Left lung (tissue), 10 donors: Measurements from ENCODE around the gene SHH. TPM values are rescaled to one million over a fixed set of nuclear protein-coding genes. Genes with fewer than 3 reads are reported as not detected.

Experiments
- ATAC-seq: fragments of 200-7000 bp; cut with Tn5 transposase; one replicate; pipeline ENCODE4 v1.9.1; 2020; ENCODE audit warnings: moderate library complexity
- DNase-seq, 4 donors: peaks; one replicate each; pipeline ENCODE4 v3.0.0-alpha.2; 2013 to 2020
- H3K27ac ChIP-seq, 2 donors: fragments of 200-600 bp; sonication (generic) in 1 of 2; one replicate each; pipeline versions ENCODE4 v1.5.0 to v1.8.0; 2020 to 2021
- H3K27me3 ChIP-seq, 2 donors: fragments of 200-600 bp; sonication (generic) in 1 of 2; one replicate each; pipeline versions ENCODE4 v1.5.0 to v1.8.0; 2020 to 2021
- H3K36me3 ChIP-seq, 2 donors: fragments of 200-600 bp; sonication (generic) in 1 of 2; one replicate each; pipeline versions ENCODE4 v1.5.0 to v1.8.0; 2020 to 2021
- H3K4me1 ChIP-seq, 2 donors: fragments of 200-600 bp; one replicate each; pipeline ENCODE4 v1.8.0; 2021
- H3K4me3 ChIP-seq, 2 donors: fragments of 200-600 bp; sonication (generic) in 1 of 2; one replicate each; pipeline versions ENCODE4 v1.5.0 to v1.8.0; 2020 to 2021; ENCODE audit warnings: mild to moderate bottlenecking in 1 of 2
- H3K9me3 ChIP-seq, 2 donors: fragments of 200-600 bp; sonication (generic) in 1 of 2; one replicate each; pipeline versions ENCODE4 v1.5.0 to v1.8.0; 2020 to 2021
- intact Hi-C, 2 donors: fragments of 100-400 bp; cut with DNase I; formaldehyde crosslinking; loops; one replicate each; pipeline versions ENCODE4 v1.11.2 to v1.14.2; 2022
- polyA plus RNA-seq, 6 donors: library from polyadenylated mRNA; unstranded; fragments of 120-200 nt; gene quantifications; one replicate each; pipeline ENCODE4 v1.2.1, GENCODE V29; 2013; ENCODE audit not compliant: insufficient read length in 6 of 6
- total RNA-seq, 2 donors: library from RNA; stranded (reverse); fragmentation: NEBNext Ultra II Directional; extraction: Animal tissue kit (Norgen Biotek cat#: 25700); gene quantifications; one replicate each; pipeline ENCODE4 v1.2.1, GENCODE V29; 2021
- TF ChIP-seq, protein P1 (sequence below), 2 donors: fragments of 200-600 bp; sonication (generic) in 1 of 2; IDR thresholded peaks; one replicate each; pipeline versions ENCODE4 v1.5.0 to v1.8.0; 2021; ENCODE audit warnings: antibody characterized with exemption in 2 of 2
- donor health status: DM: no; HTN: yes; CAD: no.
- donor health status: DM: no; HTN: no; CAD: no.

SHH gene
- total and polyA plus RNA-seq, 8 donors = 4.4 to 24.7 (median 15.4) TPM

- intact Hi-C loops = no loop called here
- DNase-seq (no peak), ATAC-seq (no peak)
- H3K4me1 ChIP-seq = no peaks in the 10 kb centered on the region
- H3K9me3 ChIP-seq = no peaks in the 10 kb centered on the region
- no peaks in the 10 kb centered on the region for H3K36me3 ChIP-seq
- H3K27me3 ChIP-seq = peaks cover 0 to 16% of the 10 kb centered on the region in 2 donors
- no peak overlapping the region for H3K4me3 ChIP-seq
- no peak overlapping the region for H3K27ac ChIP-seq
- TF ChIP-seq, protein P1, sequence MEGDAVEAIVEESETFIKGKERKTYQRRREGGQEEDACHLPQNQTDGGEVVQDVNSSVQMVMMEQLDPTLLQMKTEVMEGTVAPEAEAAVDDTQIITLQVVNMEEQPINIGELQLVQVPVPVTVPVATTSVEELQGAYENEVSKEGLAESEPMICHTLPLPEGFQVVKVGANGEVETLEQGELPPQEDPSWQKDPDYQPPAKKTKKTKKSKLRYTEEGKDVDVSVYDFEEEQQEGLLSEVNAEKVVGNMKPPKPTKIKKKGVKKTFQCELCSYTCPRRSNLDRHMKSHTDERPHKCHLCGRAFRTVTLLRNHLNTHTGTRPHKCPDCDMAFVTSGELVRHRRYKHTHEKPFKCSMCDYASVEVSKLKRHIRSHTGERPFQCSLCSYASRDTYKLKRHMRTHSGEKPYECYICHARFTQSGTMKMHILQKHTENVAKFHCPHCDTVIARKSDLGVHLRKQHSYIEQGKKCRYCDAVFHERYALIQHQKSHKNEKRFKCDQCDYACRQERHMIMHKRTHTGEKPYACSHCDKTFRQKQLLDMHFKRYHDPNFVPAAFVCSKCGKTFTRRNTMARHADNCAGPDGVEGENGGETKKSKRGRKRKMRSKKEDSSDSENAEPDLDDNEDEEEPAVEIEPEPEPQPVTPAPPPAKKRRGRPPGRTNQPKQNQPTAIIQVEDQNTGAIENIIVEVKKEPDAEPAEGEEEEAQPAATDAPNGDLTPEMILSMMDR (IDR thresholded peaks at IDR 0.05) = no peak
These were observed 24.8 kb upstream of the SHH start for GRCh38 chr7:155837126-155837479.

DNA sequence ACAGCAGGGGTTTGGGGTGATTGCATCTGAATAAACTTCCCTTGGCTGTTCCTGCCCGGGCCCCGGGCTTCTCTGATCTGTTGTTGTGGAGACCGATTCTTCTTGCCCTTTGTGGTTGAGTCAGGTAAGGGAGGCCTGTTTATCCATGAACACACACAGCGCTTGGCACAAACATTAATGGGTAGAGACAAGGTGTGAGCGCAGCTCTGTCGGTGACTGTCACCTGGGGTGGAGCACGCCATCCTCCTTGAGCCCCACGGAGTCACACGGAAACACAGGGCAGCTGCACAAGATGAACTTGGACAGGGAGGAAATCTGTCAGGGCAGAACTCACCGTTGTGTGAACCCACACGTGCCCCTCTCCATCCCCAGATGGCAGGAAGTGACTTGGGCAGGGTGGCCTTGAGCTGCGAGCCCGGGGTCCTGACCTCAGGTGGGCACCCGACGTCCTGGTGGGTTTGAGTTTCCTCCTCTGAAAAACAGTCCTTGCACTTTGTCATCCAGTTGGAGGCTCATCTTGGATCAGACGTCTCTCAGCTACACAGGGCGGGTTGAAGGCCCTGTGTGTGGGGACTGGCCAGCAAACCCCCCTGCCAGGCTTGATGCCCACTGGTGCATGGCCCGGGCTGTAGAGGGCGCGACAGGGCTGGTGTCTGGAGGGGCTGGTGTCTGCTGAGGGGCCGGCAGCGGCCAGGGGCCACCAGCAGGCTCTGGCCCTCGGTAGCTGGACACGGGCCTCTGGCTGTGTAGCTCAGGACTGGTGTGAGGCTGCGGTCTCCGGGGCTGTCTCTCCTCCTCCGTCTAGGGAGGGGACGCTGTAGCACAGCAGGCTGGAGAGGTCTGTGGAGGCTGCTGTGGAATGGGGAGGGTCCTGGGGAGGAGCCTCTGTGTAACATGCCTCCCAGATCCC, 24.2 kb upstream of the SHH start:
- ATAC-seq = no peak
- H3K4me1 ChIP-seq = no peaks in the 10 kb centered on the region
- intact Hi-C loops = no loop called here
- H3K27me3 ChIP-seq = peaks cover 0 to 16% of the 10 kb centered on the region in 2 donors
- peak in 1 of 4 donors; percentile 62 for DNase-seq
- H3K4me3 ChIP-seq = no peak overlapping the region
- H3K27ac ChIP-seq = no peak overlapping the region
- no peaks in the 10 kb centered on the region for H3K9me3 ChIP-seq
- TF ChIP-seq, protein P1 (IDR thresholded peaks at IDR 0.05) = no peak
- H3K36me3 ChIP-seq = no peaks in the 10 kb centered on the region

DNA sequence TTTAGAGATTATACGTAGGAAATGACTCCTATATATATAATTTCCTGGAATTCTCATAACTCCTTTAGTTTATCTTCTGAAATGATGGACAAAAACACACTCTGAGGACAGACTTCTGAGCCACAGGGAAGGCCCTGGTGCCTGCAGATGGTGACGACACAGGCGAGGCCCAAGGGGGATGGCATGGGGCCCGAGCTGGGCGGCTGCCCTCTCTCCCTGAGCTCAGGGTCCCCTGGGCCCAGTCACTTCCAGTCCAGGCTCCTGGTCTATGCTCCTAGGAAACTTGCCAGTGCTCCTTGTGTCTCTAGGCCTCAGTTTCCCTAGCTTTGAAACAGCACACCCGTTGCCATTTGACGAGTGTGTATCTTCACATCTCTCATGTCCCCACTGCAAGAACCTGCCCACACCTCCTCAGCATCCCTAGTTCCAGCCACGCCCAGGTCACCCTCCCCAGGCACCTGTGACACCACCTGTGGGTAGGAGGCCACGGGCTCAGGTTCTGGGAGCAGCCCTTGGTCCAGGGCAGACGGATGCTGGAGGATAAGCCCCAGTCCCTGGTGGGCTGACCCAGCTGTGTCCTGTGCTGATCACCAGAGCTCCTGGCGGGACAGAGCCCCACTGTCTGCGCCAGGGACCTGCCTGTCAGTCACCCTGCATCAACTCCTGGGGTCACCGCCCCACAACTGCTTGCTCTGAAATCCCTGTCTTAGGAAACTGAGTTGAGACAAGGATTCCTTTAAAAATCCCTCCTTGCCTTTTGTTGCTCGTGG, 23.4 kb upstream of the SHH start:
- Histone ChIP-seq H3K27me3 (peaks cover 0 to 22% of the 10 kb centered on the region in 2 donors), H3K4me1 (no peaks in the 10 kb centered on the region), H3K36me3 (no peaks in the 10 kb centered on the region), H3K9me3 (no peaks in the 10 kb centered on the region), H3K4me3 (no peak overlapping the region), H3K27ac (no peak overlapping the region)
- TF ChIP-seq, protein P1 (IDR thresholded peaks at IDR 0.05) = no peak
- DNase-seq (peak in 1 of 4 donors; percentile 53), ATAC-seq (no peak)
- intact Hi-C loops = no loop called here

- no peaks in the 10 kb centered on the region for H3K36me3 ChIP-seq
- intact Hi-C loops = no loop called here
- no peaks in the 10 kb centered on the region for H3K4me1 ChIP-seq
- DNase-seq (peak in 1 of 4 donors; percentile 59), ATAC-seq (no peak)
- no peaks in the 10 kb centered on the region for H3K9me3 ChIP-seq
- peaks cover 0 to 27% of the 10 kb centered on the region in 2 donors for H3K27me3 ChIP-seq
- no peak overlapping the region for H3K4me3 ChIP-seq
- TF ChIP-seq, protein P1 (IDR thresholded peaks at IDR 0.05) = no peak
- H3K27ac ChIP-seq = no peak overlapping the region
These were observed 22.3 kb upstream of the SHH start for GRCh38 chr7:155834486-155835048.

- intact Hi-C loops = no loop called here
- no peak overlapping the region for H3K27ac ChIP-seq
- TF ChIP-seq, protein P1 (IDR thresholded peaks at IDR 0.05) = no peak
- peaks cover 0 to 27% of the 10 kb centered on the region in 2 donors for H3K27me3 ChIP-seq
- ATAC-seq (no peak), DNase-seq (no peak)
- H3K4me1 ChIP-seq = no peaks in the 10 kb centered on the region
- H3K9me3 ChIP-seq = no peaks in the 10 kb centered on the region
- no peak overlapping the region for H3K4me3 ChIP-seq
- no peaks in the 10 kb centered on the region for H3K36me3 ChIP-seq
These were observed 21.4 kb upstream of the SHH start for GRCh38 chr7:155833651-155834050.
